Peyer's patch (tissue), 4 donors: ENCODE measurements around the gene ENPP6. TPM values are rescaled to one million over a fixed set of nuclear protein-coding genes. Genes with fewer than 3 reads are reported as not detected.

Experiments
- DNase-seq, 3 donors: peaks; one replicate each; pipeline ENCODE4 v3.0.0-alpha.2; 2017 to 2019
- H3K27ac ChIP-seq, 4 donors: fragments of 200-600 bp; sonication (generic); one replicate each; pipeline ENCODE4 v1.5.1; 2016 to 2019
- H3K27me3 ChIP-seq, 2 donors: fragments of 200-600 bp; sonication (generic); one replicate each; pipeline ENCODE4 v1.5.1; 2019
- H3K36me3 ChIP-seq, 3 donors: fragments of 200-600 bp; sonication (generic); one replicate each; pipeline ENCODE4 v1.5.1; 2016 to 2019
- H3K4me1 ChIP-seq, 4 donors: fragments of 200-600 bp; sonication (generic); one replicate each; pipeline ENCODE4 v1.5.1; 2016 to 2019
- H3K4me3 ChIP-seq, 4 donors: fragments of 200-600 bp; sonication (generic); 1 replicate in 3 of 4; 2 replicates in 1 of 4; pipeline ENCODE4 v1.5.1; 2016 to 2019; ENCODE audit warnings: mild to moderate bottlenecking in 1 of 4
- H3K9me3 ChIP-seq, 4 donors: fragments of 200-600 bp; sonication (generic); one replicate each; pipeline ENCODE4 v1.5.1; 2016 to 2019; ENCODE audit warnings: mild to moderate bottlenecking in 1 of 4
- CTCF ChIP-seq, 6 experiments: fragments of 450-650 bp in 4 of 6; fragments of 200-600 bp in 2 of 6; sonication (generic) in 1 of 6; IDR thresholded peaks; one replicate each; pipeline ENCODE4 v1.5.1; 2017 to 2019; ENCODE audit warnings: antibody characterized with exemption in 6 of 6, mild to moderate bottlenecking in 3 of 6, moderate library complexity in 1 of 6
- POLR2A ChIP-seq, 2 donors: fragments of 450-650 bp; IDR thresholded peaks; one replicate each; pipeline ENCODE4 v1.5.1; 2017; ENCODE audit warnings: antibody characterized with exemption in 2 of 2, mild to moderate bottlenecking in 2 of 2, moderate library complexity in 2 of 2
- total RNA-seq, 4 donors: library from RNA; depleted of rRNA; stranded (reverse); fragments of >200 nt; gene quantifications; one replicate each; pipeline ENCODE4 v1.1.0, GENCODE V29; 2016

Gene ENPP6
- total RNA-seq, 4 donors from 2014 or later = 0.35 to 1.0 (median 0.40) TPM; not detected in 1

- H3K27ac ChIP-seq = no peak overlapping the region
- TF ChIP-seq CTCF (IDR thresholded peaks at IDR 0.05) (no peak), POLR2A (IDR thresholded peaks at IDR 0.05) (no peak)
- no peak overlapping the region for H3K4me3 ChIP-seq
- no peaks in the 10 kb centered on the region for H3K27me3 ChIP-seq
- H3K4me1 ChIP-seq = no peaks in the 10 kb centered on the region
- no peak for DNase-seq
- no peaks in the 10 kb centered on the region for H3K36me3 ChIP-seq
- no peaks in the 10 kb centered on the region for H3K9me3 ChIP-seq
These were observed 37.7 kb upstream of the ENPP6 start for GRCh38 chr4:184255361-184255760.

GRCh38 chr4:184253072-184253420 lies 35.4 kb upstream of the ENPP6 start:
- no peaks in the 10 kb centered on the region for H3K9me3 ChIP-seq
- H3K27ac ChIP-seq = no peak overlapping the region
- no peaks in the 10 kb centered on the region for H3K4me1 ChIP-seq
- no peak for TF ChIP-seq CTCF (IDR thresholded peaks at IDR 0.05)
- H3K36me3 ChIP-seq = no peaks in the 10 kb centered on the region
- H3K4me3 ChIP-seq = no peak overlapping the region
- DNase-seq = no peak
- no peaks in the 10 kb centered on the region for H3K27me3 ChIP-seq

GRCh38 chr4:184252136-184253071 lies 34.7 kb upstream of the ENPP6 start:
- TF ChIP-seq POLR2A (IDR thresholded peaks at IDR 0.05) = no peak
- TF ChIP-seq CTCF (IDR thresholded peaks at IDR 0.05) = no peak
- Histone ChIP-seq H3K4me3 (no peak overlapping the region), H3K9me3 (no peaks in the 10 kb centered on the region), H3K36me3 (no peaks in the 10 kb centered on the region), H3K27me3 (no peaks in the 10 kb centered on the region), H3K4me1 (no peaks in the 10 kb centered on the region), H3K27ac (no peak overlapping the region)
- DNase-seq = no peak

GRCh38 chr4:184251670-184251980 lies 34.0 kb upstream of the ENPP6 start:
- Histone ChIP-seq H3K9me3 (no peaks in the 10 kb centered on the region), H3K27me3 (no peaks in the 10 kb centered on the region), H3K27ac (no peak overlapping the region), H3K36me3 (no peaks in the 10 kb centered on the region), H3K4me3 (no peak overlapping the region), H3K4me1 (no peaks in the 10 kb centered on the region)
- TF ChIP-seq POLR2A (IDR thresholded peaks at IDR 0.05) (no peak), CTCF (IDR thresholded peaks at IDR 0.05) (no peak)
- no peak for DNase-seq

- no peaks in the 10 kb centered on the region for H3K27me3 ChIP-seq
- DNase-seq = no peak
- TF ChIP-seq CTCF (IDR thresholded peaks at IDR 0.05) = peak; percentile 38 to 74 (median 56)
- TF ChIP-seq POLR2A (IDR thresholded peaks at IDR 0.05) = no peak
- no peak overlapping the region for H3K4me3 ChIP-seq
- H3K36me3 ChIP-seq = no peaks in the 10 kb centered on the region
- H3K4me1 ChIP-seq = no peaks in the 10 kb centered on the region
- no peaks in the 10 kb centered on the region for H3K9me3 ChIP-seq
- no peak overlapping the region for H3K27ac ChIP-seq
These were observed 33.4 kb upstream of the ENPP6 start for GRCh38 chr4:184250795-184251669.
